Cardiac muscle cell (in vitro differentiated cells and primary cell): ENCODE data around the gene ERCC6L. TPM values are rescaled to one million over a fixed set of nuclear protein-coding genes. Genes with fewer than 3 reads are reported as not detected.

Experiments used
- DNase-seq, 2 donors: peaks; one replicate each; pipeline versions ENCODE4 v3.0.0 to v3.0.0-alpha.2; 2010 to 2017; ENCODE audit warnings: low read depth in 1 of 2, low spot score in 1 of 2
- H3K27ac ChIP-seq: fragments of 200-600 bp; sonication (generic); 2 replicates; pipeline ENCODE4 v1.5.1; 2016
- H3K27me3 ChIP-seq: fragments of 200-600 bp; sonication (generic); 2 replicates; pipeline ENCODE4 v1.6.0; 2016; ENCODE audit warnings: control low read depth
- H3K36me3 ChIP-seq: fragments of 200-600 bp; sonication (generic); 2 replicates; pipeline ENCODE4 v1.5.1; 2016; ENCODE audit warnings: control low read depth
- H3K4me1 ChIP-seq: fragments of 200-600 bp; sonication (generic); 2 replicates; pipeline ENCODE4 v1.8.1; 2017; ENCODE audit warnings: low read depth, mild to moderate bottlenecking, mixed run types
- H3K4me3 ChIP-seq: fragments of 200-600 bp; sonication (generic); 2 replicates; pipeline ENCODE4 v1.5.1; 2016; ENCODE audit warnings: mild to moderate bottlenecking
- H3K9me3 ChIP-seq: fragments of 200-600 bp; sonication (generic); 2 replicates; pipeline ENCODE4 v1.5.1; 2017; ENCODE audit warnings: low read depth, mild to moderate bottlenecking, control low read depth
- CTCF ChIP-seq: IDR thresholded peaks from 2 replicates; pipeline ENCODE4 v1.5.1; 2012; ENCODE audit warnings: low read depth, mild to moderate bottlenecking, low read length
- polyA plus RNA-seq: library from polyadenylated mRNA; unstranded; fragments of >200 nt; fragmentation: Nextera tagmentation; extraction: Ambion mirVana; gene quantifications from 2 replicates; pipeline ENCODE4 v1.2.1, GENCODE V29; 2016
- total RNA-seq: library from RNA; depleted of rRNA; stranded (reverse); fragments of >200 nt; gene quantifications from 2 replicates; pipeline ENCODE4 v1.2.3, GENCODE V29; 2016

Gene ERCC6L
- total and polyA plus RNA-seq, 2 experiments from 2014 or later = 2.4 to 2.9 TPM

- no peak for DNase-seq
- H3K36me3 ChIP-seq = no peaks in the 10 kb centered on the region
- TF ChIP-seq CTCF = no peak
- no peaks in the 10 kb centered on the region for H3K27me3 ChIP-seq
- no peak overlapping the region for H3K4me3 ChIP-seq
- no peaks in the 10 kb centered on the region for H3K9me3 ChIP-seq
- H3K27ac ChIP-seq = no peak overlapping the region
- no peaks in the 10 kb centered on the region for H3K4me1 ChIP-seq
Measured at GRCh38 chrX:72205706-72206105, 33.1 kb downstream of the ERCC6L start.

GRCh38 chrX:72203421-72203820, 35.4 kb downstream of the ERCC6L start:
- no peak for DNase-seq
- H3K27me3 ChIP-seq = no peaks in the 10 kb centered on the region
- no peaks in the 10 kb centered on the region for H3K36me3 ChIP-seq
- peak overlapping the region; percentile 36 for H3K27ac ChIP-seq
- no peak overlapping the region for H3K4me3 ChIP-seq
- no peak for TF ChIP-seq CTCF
- H3K9me3 ChIP-seq = no peaks in the 10 kb centered on the region
- no peaks in the 10 kb centered on the region for H3K4me1 ChIP-seq

- TF ChIP-seq CTCF = no peak
- Histone ChIP-seq H3K27ac (no peak overlapping the region), H3K4me3 (no peak overlapping the region), H3K27me3 (no peaks in the 10 kb centered on the region), H3K36me3 (peaks cover 5% of the 10 kb centered on the region), H3K9me3 (no peaks in the 10 kb centered on the region), H3K4me1 (no peaks in the 10 kb centered on the region)
- DNase-seq = no peak
Measured at GRCh38 chrX:72202792-72203401, 35.9 kb downstream of the ERCC6L start.

- no peaks in the 10 kb centered on the region for H3K4me1 ChIP-seq
- no peak overlapping the region for H3K27ac ChIP-seq
- H3K27me3 ChIP-seq = no peaks in the 10 kb centered on the region
- no peak for TF ChIP-seq CTCF
- no peaks in the 10 kb centered on the region for H3K9me3 ChIP-seq
- H3K4me3 ChIP-seq = no peak overlapping the region
- peak in 1 of 2 donors; percentile 68 for DNase-seq
- H3K36me3 ChIP-seq = peaks cover 9% of the 10 kb centered on the region
Measured at GRCh38 chrX:72201836-72202536, 36.8 kb downstream of the ERCC6L start.

GRCh38 chrX:72182924-72183323, 55.9 kb downstream of the ERCC6L start:
- H3K27ac ChIP-seq = no peak overlapping the region
- DNase-seq = no peak
- no peaks in the 10 kb centered on the region for H3K36me3 ChIP-seq
- H3K27me3 ChIP-seq = no peaks in the 10 kb centered on the region
- no peak overlapping the region for H3K4me3 ChIP-seq
- H3K9me3 ChIP-seq = no peaks in the 10 kb centered on the region
- no peaks in the 10 kb centered on the region for H3K4me1 ChIP-seq
- TF ChIP-seq CTCF = no peak
